Aorta (tissue), 5 donors: ENCODE measurements around the gene IL36RN. TPM values are rescaled to one million over a fixed set of nuclear protein-coding genes. Genes with fewer than 3 reads are reported as not detected.

Source experiments
- ATAC-seq: fragments of 200-7000 bp; cut with Tn5 transposase; one replicate; pipeline ENCODE4 v1.9.1; 2022; ENCODE audit warnings: moderate library complexity; ENCODE audit not compliant: low FRiP score
- DNase-seq, 2 donors: peaks; one replicate each; pipeline ENCODE4 v3.0.0-alpha.2; 2020
- H3K27ac ChIP-seq, 2 donors: one replicate each; pipeline ENCODE4 v1.5.1; 2013; ENCODE audit warnings: low read length in 2 of 2, mild to moderate bottlenecking in 2 of 2, moderate library complexity in 2 of 2, control low read depth in 1 of 2, inconsistent platforms in 1 of 2, low read depth in 1 of 2
- H3K27me3 ChIP-seq, 2 donors: one replicate each; pipeline ENCODE4 v1.6.1; 2013; ENCODE audit warnings: control low read depth in 1 of 2, low read length in 1 of 2, mild to moderate bottlenecking in 1 of 2, moderate library complexity in 1 of 2; ENCODE audit not compliant: insufficient read depth in 2 of 2, control insufficient read depth in 1 of 2
- H3K36me3 ChIP-seq, 2 donors: one replicate each; pipeline ENCODE4 v1.6.1; 2013; ENCODE audit warnings: control low read depth in 1 of 2, low read length in 1 of 2, mild to moderate bottlenecking in 1 of 2; ENCODE audit not compliant: insufficient read depth in 2 of 2, control insufficient read depth in 1 of 2
- H3K4me1 ChIP-seq, 2 donors: one replicate each; pipeline ENCODE4 v1.6.1; 2013; ENCODE audit warnings: low read length in 2 of 2, control low read depth in 1 of 2, mild to moderate bottlenecking in 1 of 2, moderate library complexity in 1 of 2; ENCODE audit not compliant: insufficient read depth in 2 of 2, control insufficient read depth in 1 of 2
- H3K4me3 ChIP-seq, 2 donors: one replicate each; pipeline ENCODE4 v1.5.1; 2013; ENCODE audit warnings: low read length in 2 of 2, control low read depth in 1 of 2, mild to moderate bottlenecking in 1 of 2
- H3K9me3 ChIP-seq: one replicate; pipeline ENCODE4 v1.6.1; 2013; ENCODE audit warnings: mild to moderate bottlenecking, low read length; ENCODE audit not compliant: control insufficient read depth
- WGBS, 2 donors: extraction: QIAGEN DNeasy Blood & Tissue Kit; methylation state at CpG; one replicate each; pipeline ENCODE4 v1.1.7; 2013; 5-methylcytosine and 5-hydroxymethylcytosine counted together
- intact Hi-C, 2 donors: fragments of 100-400 bp; cut with DNase I; formaldehyde crosslinking; loops; one replicate each; pipeline versions ENCODE4 v1.14.2 to v1.15.0; 2022
- long read RNA-seq, 2 donors: library from polyadenylated mRNA; unstranded; transcript quantifications; one replicate each; pipeline ENCODE4 v2.0.0, GENCODE V29; 2020 to 2021
- polyA plus RNA-seq, 2 donors: library from polyadenylated mRNA; stranded (reverse); fragments of 200-250 nt; gene quantifications; one replicate each; pipeline ENCODE4 v1.2.3, GENCODE V29; 2013
- total RNA-seq, 2 donors: library from RNA; stranded (reverse); fragmentation: NEBNext Ultra II Directional; extraction: Animal tissue kit (Norgen Biotek cat#: 25700); gene quantifications; one replicate each; pipeline ENCODE4 v1.2.1, GENCODE V29; 2021
- donor health status: healthy with polysubstance abuse.
- donor health status: Bipolar disorder and iron deficiency.
- donor health status: DM: no; HTN: no; CAD: no.
- donor health status: DM: no; HTN: no; CAD: no.
- donor health status: DM: yes; HTN: yes; CAD: no.

Gene IL36RN
- total RNA-seq = not detected
- polyA plus RNA-seq = not detected
- long read RNA-seq, donor 1 = 0 reads
- long read RNA-seq, donor 2 = 0 reads

GRCh38 chr2:113058998-113059960 is at the start of gene IL36RN:
Gene IL36RN, plus strand, starts transcription at chr2:113059198. Its CDS starts 241 bp downstream, at chr2:113059439.
- Histone ChIP-seq H3K4me1 (no peaks in the 10 kb centered on the region), H3K36me3 (no peaks in the 10 kb centered on the region), H3K27me3 (no peaks in the 10 kb centered on the region), H3K4me3 (no peak within 1 kb of the TSS), H3K9me3 (no peaks in the 10 kb centered on the region), H3K27ac (no peak within 1 kb of the TSS)
- intact Hi-C loops = no loop called here
- peak; percentile 9 for ATAC-seq
- 65 to 72% methylated on average over 15 of the region's 15 CpGs for WGBS, 2 donors
- no peak for DNase-seq

GRCh38 chr2:113009622-113010021 is 49.4 kb upstream of the IL36RN start:
- Histone ChIP-seq H3K9me3 (no peaks in the 10 kb centered on the region), H3K27me3 (no peaks in the 10 kb centered on the region), H3K4me3 (no peak overlapping the region), H3K4me1 (no peaks in the 10 kb centered on the region), H3K27ac (no peak overlapping the region), H3K36me3 (no peaks in the 10 kb centered on the region)
- no peak for DNase-seq
- WGBS, 2 donors = 62 to 67% methylated on average over 1 of the region's 1 CpG
- intact Hi-C loops = no loop called here
- no peak for ATAC-seq

- WGBS, 2 donors = 22 to 33% methylated on average over 2 of the region's 2 CpGs
- intact Hi-C loops = no loop called here
- Histone ChIP-seq H3K4me1 (no peaks in the 10 kb centered on the region), H3K36me3 (no peaks in the 10 kb centered on the region), H3K9me3 (no peaks in the 10 kb centered on the region), H3K4me3 (no peak overlapping the region), H3K27ac (no peak overlapping the region), H3K27me3 (no peaks in the 10 kb centered on the region)
- ATAC-seq = no peak
- DNase-seq = no peak
Measured at GRCh38 chr2:113010088-113010487, 48.9 kb upstream of the IL36RN start.

- H3K4me3 ChIP-seq = no peak overlapping the region
- no peak for ATAC-seq
- WGBS, 2 donors = 89 to 98% methylated on average over 1 of the region's 1 CpG
- no peaks in the 10 kb centered on the region for H3K36me3 ChIP-seq
- no peaks in the 10 kb centered on the region for H3K9me3 ChIP-seq
- no peak overlapping the region for H3K27ac ChIP-seq
- no peaks in the 10 kb centered on the region for H3K4me1 ChIP-seq
- H3K27me3 ChIP-seq = no peaks in the 10 kb centered on the region
- intact Hi-C loops = no loop called here
- no peak for DNase-seq
Measured at GRCh38 chr2:113011108-113011507, 47.9 kb upstream of the IL36RN start.

- H3K4me3 ChIP-seq = no peak overlapping the region
- ATAC-seq (no peak), DNase-seq (no peak)
- H3K9me3 ChIP-seq = no peaks in the 10 kb centered on the region
- H3K27ac ChIP-seq = no peak overlapping the region
- no peaks in the 10 kb centered on the region for H3K36me3 ChIP-seq
- H3K4me1 ChIP-seq = no peaks in the 10 kb centered on the region
- 69 to 72% methylated on average over 8 of the region's 8 CpGs for WGBS, 2 donors
- intact Hi-C loops = no loop called here
- H3K27me3 ChIP-seq = no peaks in the 10 kb centered on the region
Measured at GRCh38 chr2:113012436-113013335, 46.3 kb upstream of the IL36RN start.

DNA sequence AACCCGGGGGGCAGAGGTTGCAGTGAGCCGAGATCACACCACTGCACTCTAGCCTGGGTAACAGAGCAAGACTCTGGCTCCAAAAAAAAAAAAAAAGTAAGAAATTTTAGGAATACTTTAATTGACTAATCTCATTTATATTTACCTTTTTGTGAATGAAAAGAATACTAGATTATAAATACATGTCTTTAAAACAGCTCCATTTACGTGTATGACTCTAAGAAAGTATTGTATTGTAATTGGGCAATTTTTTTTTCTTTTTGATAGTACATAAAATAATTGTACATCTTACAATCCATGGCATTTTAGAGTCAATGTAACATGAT is 45.7 kb upstream of the IL36RN start:
- no peak for DNase-seq

DNA sequence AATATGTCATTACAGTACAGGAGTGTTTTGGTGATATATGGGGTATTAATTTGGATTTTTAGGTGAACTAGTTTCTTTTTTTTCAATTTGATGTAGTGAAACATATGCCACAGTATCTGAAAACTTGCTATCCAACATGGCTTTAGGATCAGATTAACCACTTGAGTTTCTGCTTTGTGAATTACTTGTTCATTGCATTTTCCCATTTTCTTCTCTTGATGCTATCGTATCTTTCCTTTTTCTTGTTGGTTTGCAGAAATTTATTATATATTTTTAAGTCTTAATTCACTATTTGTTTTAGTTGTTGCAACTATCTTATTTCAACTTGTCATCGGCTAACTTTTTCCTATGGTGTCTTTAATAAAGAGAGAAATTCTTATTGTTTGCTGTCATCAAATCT is 44.9 kb upstream of the IL36RN start:
- H3K27ac ChIP-seq = no peak overlapping the region
- no peak overlapping the region for H3K4me3 ChIP-seq
- DNase-seq (no peak), ATAC-seq (no peak)
- no peaks in the 10 kb centered on the region for H3K4me1 ChIP-seq
- no peaks in the 10 kb centered on the region for H3K9me3 ChIP-seq
- no peaks in the 10 kb centered on the region for H3K36me3 ChIP-seq
- intact Hi-C loops = no loop called here
- WGBS, 2 donors = 93 to 97% methylated on average over 2 of the region's 2 CpGs
- H3K27me3 ChIP-seq = peaks cover 0 to 2% of the 10 kb centered on the region in 2 donors

More for the DNA sequence above, 45.7 kb upstream of the IL36RN start:
- Histone ChIP-seq H3K4me3 (no peak overlapping the region), H3K36me3 (no peaks in the 10 kb centered on the region), H3K27ac (no peak overlapping the region), H3K27me3 (no peaks in the 10 kb centered on the region), H3K9me3 (no peaks in the 10 kb centered on the region), H3K4me1 (no peaks in the 10 kb centered on the region)
- no peak for ATAC-seq
- intact Hi-C loops = no loop called here
- 75% methylated on average over 3 of the region's 3 CpGs for WGBS, 2 donors

GRCh38 chr2:113015042-113015441 is 44.0 kb upstream of the IL36RN start:
- H3K4me1 ChIP-seq = no peaks in the 10 kb centered on the region

More at GRCh38 chr2:113015042-113015441, 44.0 kb upstream of the IL36RN start:
- no peak for ATAC-seq
- no peak for DNase-seq
- WGBS, 2 donors = 50 to 62% methylated on average over 1 of the region's 1 CpG
- no peaks in the 10 kb centered on the region for H3K36me3 ChIP-seq
- H3K27ac ChIP-seq = no peak overlapping the region
- H3K27me3 ChIP-seq = peaks cover 0 to 2% of the 10 kb centered on the region in 2 donors
- H3K9me3 ChIP-seq = no peaks in the 10 kb centered on the region
- H3K4me3 ChIP-seq = no peak overlapping the region
- intact Hi-C loops = no loop called here
